ENCODE measurements around the gene CTIF. TPM values are rescaled to one million over a fixed set of nuclear protein-coding genes. Genes with fewer than 3 reads are reported as not detected.
"Not testable (repeated sequence)": the region's sequence is repeated elsewhere in the genome, so short reads cannot be mapped to it uniquely, and the experiment has no call there.

CTIF gene
- total and polyA plus RNA-seq, 2 experiments from 2014 or later = 22.1 to 27.9 TPM

GRCh38 chr18:48645427-48646002 lies 106.7 kb downstream of the CTIF start:
- no peak overlapping the region for H3K4me3 ChIP-seq
- no peak overlapping the region for H3K4me2 ChIP-seq
- no peaks in the 10 kb centered on the region for H3K27me3 ChIP-seq
- no peaks in the 10 kb centered on the region for H3K79me2 ChIP-seq
- H3K27ac ChIP-seq = no peak overlapping the region
- H4K20me1 ChIP-seq (ENCODE audit: insufficient read depth, poor library complexity, severe bottlenecking) = no peaks in the 10 kb centered on the region
- no peaks in the 10 kb centered on the region for H3K9me2 ChIP-seq (replicated peaks; ENCODE audit: insufficient read depth)
- no peak for TF ChIP-seq CTCF (IDR thresholded peaks at IDR 0.05; ENCODE audit: poor library complexity)
- H3K4me1 ChIP-seq (ENCODE audit: insufficient read depth) = no peaks in the 10 kb centered on the region
- H3K36me3 ChIP-seq (replicated peaks; ENCODE audit: insufficient read depth, low read depth) = no peaks in the 10 kb centered on the region
- no peak overlapping the region for H2AFZ ChIP-seq
- H3K9me3 ChIP-seq (ENCODE audit: low read depth) = no peaks in the 10 kb centered on the region
- DNase-seq (ENCODE audit: low spot score) = no peak
- WGBS (ENCODE audit: low lambda C conversion rate, missing lambda C conversion rate) = 96% methylated on average over 10 of the region's 10 CpGs

- Histone ChIP-seq H3K27ac (no peak overlapping the region), H3K36me3 (replicated peaks; ENCODE audit: insufficient read depth, low read depth) (no peaks in the 10 kb centered on the region), H3K9me3 (ENCODE audit: low read depth) (no peaks in the 10 kb centered on the region), H4K20me1 (ENCODE audit: insufficient read depth, poor library complexity, severe bottlenecking) (no peaks in the 10 kb centered on the region), H3K27me3 (no peaks in the 10 kb centered on the region), H3K4me3 (no peak overlapping the region), H2AFZ (no peak overlapping the region), H3K79me2 (no peaks in the 10 kb centered on the region), H3K4me1 (ENCODE audit: insufficient read depth) (no peaks in the 10 kb centered on the region), H3K9me2 (replicated peaks; ENCODE audit: insufficient read depth) (no peaks in the 10 kb centered on the region), H3K4me2 (no peak overlapping the region)
- TF ChIP-seq EZH2phosphoT487 (IDR thresholded peaks at IDR 0.05; ENCODE audit: low read depth, severe bottlenecking, unreplicated experiment) (no peak), EZH2 (IDR thresholded peaks at IDR 0.05; ENCODE audit: borderline replicate concordance) (no peak), CTCF (IDR thresholded peaks at IDR 0.05; ENCODE audit: poor library complexity) (no peak)
- 71% methylated on average over 2 of the region's 2 CpGs for WGBS (ENCODE audit: low lambda C conversion rate, missing lambda C conversion rate)
- no peak for DNase-seq (ENCODE audit: low spot score)
Measured at GRCh38 chr18:48646976-48647375, 108.1 kb downstream of the CTIF start.

- peak; percentile 58 for DNase-seq (ENCODE audit: low spot score)
- Histone ChIP-seq H4K20me1 (ENCODE audit: insufficient read depth, poor library complexity, severe bottlenecking) (no peaks in the 10 kb centered on the region), H3K4me2 (no peak overlapping the region), H3K36me3 (replicated peaks; ENCODE audit: insufficient read depth, low read depth) (no peaks in the 10 kb centered on the region), H3K4me1 (ENCODE audit: insufficient read depth) (no peaks in the 10 kb centered on the region), H3K9me3 (ENCODE audit: low read depth) (no peaks in the 10 kb centered on the region), H3K27ac (no peak overlapping the region), H3K9me2 (replicated peaks; ENCODE audit: insufficient read depth) (no peaks in the 10 kb centered on the region), H3K4me3 (no peak overlapping the region), H3K79me2 (no peaks in the 10 kb centered on the region), H2AFZ (no peak overlapping the region), H3K27me3 (no peaks in the 10 kb centered on the region)
- WGBS (ENCODE audit: low lambda C conversion rate, missing lambda C conversion rate) = 53% methylated on average over 7 of the region's 7 CpGs
- no peak for TF ChIP-seq EZH2 (IDR thresholded peaks at IDR 0.05; ENCODE audit: borderline replicate concordance)
- no peak for TF ChIP-seq CTCF (IDR thresholded peaks at IDR 0.05; ENCODE audit: poor library complexity)
- no peak for TF ChIP-seq EZH2phosphoT487 (IDR thresholded peaks at IDR 0.05; ENCODE audit: low read depth, severe bottlenecking, unreplicated experiment)
Measured at GRCh38 chr18:48649231-48649630, 110.4 kb downstream of the CTIF start.

- not testable (repeated sequence) for H3K4me3 ChIP-seq; H3K36me3 ChIP-seq (replicated peaks; ENCODE audit: insufficient read depth, low read depth); H3K27ac ChIP-seq; H3K4me1 ChIP-seq (ENCODE audit: insufficient read depth); H3K9me3 ChIP-seq (ENCODE audit: low read depth); H3K79me2 ChIP-seq; H2AFZ ChIP-seq; H4K20me1 ChIP-seq (ENCODE audit: insufficient read depth, poor library complexity, severe bottlenecking); H3K27me3 ChIP-seq; DNase-seq (ENCODE audit: low spot score); H3K9me2 ChIP-seq (replicated peaks; ENCODE audit: insufficient read depth); H3K4me2 ChIP-seq
- 95% methylated on average over 4 of the region's 4 CpGs for WGBS (ENCODE audit: low lambda C conversion rate, missing lambda C conversion rate)
Measured at GRCh38 chr18:48654591-48654990, 115.8 kb downstream of the CTIF start.

All from hepatocyte (in vitro differentiated cells).